ENCODE results near the gene PDAP1. TPM values are rescaled to one million over a fixed set of nuclear protein-coding genes. Genes with fewer than 3 reads are reported as not detected.

The PDAP1 gene
- total RNA-seq, 4 donors from 2014 or later = 64.8 to 81.8 (median 73.9) TPM

DNA sequence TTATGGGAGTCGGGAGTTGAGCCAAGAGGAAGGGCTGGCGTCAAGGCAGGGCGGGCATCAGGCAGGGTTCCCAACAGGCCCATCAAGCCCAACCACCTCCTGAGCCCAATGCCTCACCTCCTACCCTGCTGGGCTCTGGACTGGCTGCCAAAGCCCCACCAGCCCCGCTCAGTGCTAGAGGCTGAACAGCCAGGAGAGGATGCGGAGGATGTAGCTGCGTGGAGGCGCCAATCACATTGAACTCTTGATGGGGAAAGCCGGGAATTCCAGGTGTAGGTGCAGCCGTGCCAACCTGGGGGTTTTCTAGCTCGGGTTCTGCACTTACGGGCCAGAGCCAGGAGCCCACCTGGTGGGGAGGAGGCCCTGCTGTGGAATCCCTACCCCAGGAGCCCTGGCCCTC lies 44.7 kb upstream of the PDAP1 start:
- 64 to 72% methylated on average over 11 of the region's 11 CpGs for WGBS, 2 donors
- intact Hi-C loops (cut with DNase I; ENCODE audit: low total_unique reads) = no loop called here
- no peak for TF ChIP-seq POLR2A (IDR thresholded peaks at IDR 0.05)
- TF ChIP-seq, protein P1, sequence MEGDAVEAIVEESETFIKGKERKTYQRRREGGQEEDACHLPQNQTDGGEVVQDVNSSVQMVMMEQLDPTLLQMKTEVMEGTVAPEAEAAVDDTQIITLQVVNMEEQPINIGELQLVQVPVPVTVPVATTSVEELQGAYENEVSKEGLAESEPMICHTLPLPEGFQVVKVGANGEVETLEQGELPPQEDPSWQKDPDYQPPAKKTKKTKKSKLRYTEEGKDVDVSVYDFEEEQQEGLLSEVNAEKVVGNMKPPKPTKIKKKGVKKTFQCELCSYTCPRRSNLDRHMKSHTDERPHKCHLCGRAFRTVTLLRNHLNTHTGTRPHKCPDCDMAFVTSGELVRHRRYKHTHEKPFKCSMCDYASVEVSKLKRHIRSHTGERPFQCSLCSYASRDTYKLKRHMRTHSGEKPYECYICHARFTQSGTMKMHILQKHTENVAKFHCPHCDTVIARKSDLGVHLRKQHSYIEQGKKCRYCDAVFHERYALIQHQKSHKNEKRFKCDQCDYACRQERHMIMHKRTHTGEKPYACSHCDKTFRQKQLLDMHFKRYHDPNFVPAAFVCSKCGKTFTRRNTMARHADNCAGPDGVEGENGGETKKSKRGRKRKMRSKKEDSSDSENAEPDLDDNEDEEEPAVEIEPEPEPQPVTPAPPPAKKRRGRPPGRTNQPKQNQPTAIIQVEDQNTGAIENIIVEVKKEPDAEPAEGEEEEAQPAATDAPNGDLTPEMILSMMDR (IDR thresholded peaks at IDR 0.05) = no peak
- DNase-seq (ENCODE audit: low spot score in 2 of 2) = no peak
- no peak overlapping the region for H3K4me3 ChIP-seq (ENCODE audit: low read depth, poor library complexity, severe bottlenecking)

DNA sequence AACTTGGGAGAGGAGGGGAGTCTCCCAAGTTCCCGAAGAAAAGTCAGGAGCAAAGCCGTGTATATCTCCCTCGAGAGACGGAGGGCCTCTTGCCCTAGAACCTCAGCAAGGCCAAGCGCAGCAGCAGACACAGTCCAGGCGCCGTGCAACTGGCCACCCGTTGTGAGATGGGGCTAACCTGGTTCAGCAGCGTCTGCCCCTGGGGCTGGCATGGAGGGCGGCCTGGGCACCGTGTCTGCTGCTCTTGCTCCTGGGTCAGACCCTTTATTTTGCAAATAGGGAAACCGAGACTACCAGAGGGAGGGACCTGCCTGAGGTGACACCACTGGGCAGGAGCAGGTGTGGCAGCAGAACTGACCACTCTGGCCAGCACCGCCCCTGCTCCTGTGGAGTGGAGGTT lies 44.1 kb upstream of the PDAP1 start:
- no peak for DNase-seq (ENCODE audit: low spot score in 2 of 2)
- H3K4me3 ChIP-seq (ENCODE audit: low read depth, poor library complexity, severe bottlenecking) = no peak overlapping the region
- WGBS, 2 donors = 84 to 90% methylated on average over 11 to 13 of the region's 13 CpGs
- TF ChIP-seq, protein P1 (IDR thresholded peaks at IDR 0.05) = no peak
- no peak for TF ChIP-seq POLR2A (IDR thresholded peaks at IDR 0.05)
- intact Hi-C loops (cut with DNase I; ENCODE audit: low total_unique reads) = no loop called here

DNA sequence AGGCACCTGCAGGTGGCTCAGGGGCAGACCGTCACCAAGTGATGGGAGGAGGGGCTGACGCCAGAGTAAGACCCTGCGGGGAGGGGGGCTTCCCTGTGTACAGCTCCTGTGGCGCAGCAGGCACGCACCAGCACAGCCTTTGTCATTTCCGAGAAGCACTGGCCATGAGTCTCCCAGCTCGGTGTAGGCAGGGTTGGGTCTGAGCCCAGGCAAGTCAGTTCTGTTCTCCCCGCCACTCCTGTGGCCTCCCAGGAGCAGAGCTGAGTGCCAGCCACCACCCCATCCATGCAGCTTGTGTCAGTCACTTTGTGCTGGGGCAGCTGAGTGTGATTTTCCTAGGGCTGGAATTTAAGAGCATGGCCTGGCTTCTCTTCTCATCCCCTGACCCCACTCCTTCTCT lies 43.5 kb upstream of the PDAP1 start:
- TF ChIP-seq, protein P1 (IDR thresholded peaks at IDR 0.05) = no peak
- no peak for TF ChIP-seq POLR2A (IDR thresholded peaks at IDR 0.05)
- no peak for DNase-seq (ENCODE audit: low spot score in 2 of 2)
- intact Hi-C loops (cut with DNase I; ENCODE audit: low total_unique reads) = no loop called here
- H3K4me3 ChIP-seq (ENCODE audit: low read depth, poor library complexity, severe bottlenecking) = no peak overlapping the region
- 59 to 62% methylated on average over 8 of the region's 8 CpGs for WGBS, 2 donors

- DNase-seq (ENCODE audit: low spot score in 2 of 2) = no peak
- 92% methylated on average over 3 to 5 of the region's 5 CpGs for WGBS, 2 donors
- TF ChIP-seq POLR2A (IDR thresholded peaks at IDR 0.05) = no peak
- TF ChIP-seq, protein P1 (IDR thresholded peaks at IDR 0.05) = no peak
- no peak overlapping the region for H3K4me3 ChIP-seq (ENCODE audit: low read depth, poor library complexity, severe bottlenecking)
- intact Hi-C loops (cut with DNase I; ENCODE audit: low total_unique reads) = no loop called here
These were observed 40.9 kb upstream of the PDAP1 start for GRCh38 chr7:99449326-99449725.

DNA sequence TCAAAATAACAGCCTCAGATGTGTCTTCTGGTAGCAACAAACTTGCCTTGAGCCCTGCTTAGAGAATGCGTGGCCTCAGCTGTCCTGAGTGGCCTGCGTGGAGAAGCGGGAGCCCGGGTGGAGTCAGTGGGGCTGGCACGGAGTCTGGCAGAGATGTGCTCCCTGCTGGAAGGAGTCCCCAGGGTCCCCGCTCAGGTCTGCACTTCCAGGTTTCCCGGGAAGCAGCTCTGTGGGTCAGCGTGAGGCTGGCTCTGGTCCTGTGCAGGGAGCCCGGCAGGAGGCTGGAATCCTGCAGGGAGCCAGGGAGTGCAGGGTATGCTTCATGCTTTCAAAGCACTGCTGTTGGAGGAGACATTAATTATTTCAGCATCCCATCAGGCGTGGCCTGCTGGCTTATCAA lies 40.5 kb upstream of the PDAP1 start:
- DNase-seq (ENCODE audit: low spot score in 2 of 2) = no peak
- WGBS, 2 donors = 89 to 92% methylated on average over 10 of the region's 10 CpGs
- no peak overlapping the region for H3K4me3 ChIP-seq (ENCODE audit: low read depth, poor library complexity, severe bottlenecking)
- TF ChIP-seq, protein P1 (IDR thresholded peaks at IDR 0.05) = no peak
- TF ChIP-seq POLR2A (IDR thresholded peaks at IDR 0.05) = no peak
- intact Hi-C loops (cut with DNase I; ENCODE audit: low total_unique reads) = no loop called here

- 93 to 96% methylated on average over 10 of the region's 10 CpGs for WGBS, 2 donors
- TF ChIP-seq POLR2A (IDR thresholded peaks at IDR 0.05) = no peak
- TF ChIP-seq, protein P1 (IDR thresholded peaks at IDR 0.05) = no peak
- no peak for DNase-seq (ENCODE audit: low spot score in 2 of 2)
- intact Hi-C loops (cut with DNase I; ENCODE audit: low total_unique reads) = no loop called here
- no peak overlapping the region for H3K4me3 ChIP-seq (ENCODE audit: low read depth, poor library complexity, severe bottlenecking)
These were observed 39.5 kb upstream of the PDAP1 start for GRCh38 chr7:99447943-99448342.

All from lower leg skin (tissue), 4 donors.